Caco-2 (cell line): Measurements from ENCODE around the gene SERPING1. TPM values are rescaled to one million over a fixed set of nuclear protein-coding genes. Genes with fewer than 3 reads are reported as not detected.
A peak's percentile ranks its signal among the peaks of the same experiment; 100 is the strongest.

Experiments used
- BruUV-seq: library from RNA; stranded (reverse); fragments of 400-500 nt; replicated peaks from 2 replicates; lab custom pipeline; 2021; lab: Mats Ljungman, UMichigan
- CTCF ChIA-PET: fragments of 300-600 bp; sonication (Branson Sonifier 250); formaldehyde crosslinking; loops from one replicate; lab custom pipeline; 2022; ENCODE audit warnings: antibody characterized with exemption; lab: Charles Lee
- POLR2A ChIA-PET: fragments of 300-600 bp; sonication (Branson Sonifier 250); formaldehyde crosslinking; loops from one replicate; lab custom pipeline; 2022; ENCODE audit warnings: antibody characterized with exemption; lab: Charles Lee
- DNase-seq, 2 experiments: peaks; one replicate each; pipeline versions ENCODE4 v3.0.0 to v3.0.0-alpha.2; 2020 to 2022
- H3K27me3 ChIP-seq: replicated peaks from 2 replicates; pipeline ENCODE4 v1.6.0; 2011; ENCODE audit warnings: low read length; ENCODE audit not compliant: control insufficient read depth, insufficient read depth
- H3K36me3 ChIP-seq: 2 replicates; pipeline ENCODE4 v1.5.1; 2011; ENCODE audit warnings: low read length; ENCODE audit not compliant: control insufficient read depth, insufficient read depth
- H3K4me1 ChIP-seq: fragments of 250-450 bp; sonication (Bioruptor Pico); 2 replicates; pipeline ENCODE4 v1.5.1; 2020; ENCODE audit warnings: mild to moderate bottlenecking
- H3K4me3 ChIP-seq: 2 replicates; pipeline ENCODE4 v1.5.1; 2011; ENCODE audit warnings: low read depth, mild to moderate bottlenecking, control low read depth, low read length
- H3K9me3 ChIP-seq: fragments of 250-450 bp; sonication (Bioruptor Pico); 2 replicates; pipeline ENCODE4 v1.5.1; 2020; ENCODE audit warnings: mild to moderate bottlenecking, moderate library complexity
- H3K27ac Mint-ChIP-seq: one replicate; pipeline ENCODE4 v1.8.0; 2022; ENCODE audit warnings: mixed read lengths; ENCODE audit not compliant: unreplicated experiment
- H3K27me3 Mint-ChIP-seq: one replicate; pipeline ENCODE4 v1.8.0; 2022; ENCODE audit warnings: mixed read lengths; ENCODE audit not compliant: insufficient read depth, unreplicated experiment
- H3K36me3 Mint-ChIP-seq: one replicate; pipeline ENCODE4 v1.8.0; 2022; ENCODE audit warnings: mild to moderate bottlenecking, mixed read lengths; ENCODE audit not compliant: insufficient read depth, unreplicated experiment
- H3K4me1 Mint-ChIP-seq: one replicate; pipeline ENCODE4 v1.8.0; 2022; ENCODE audit warnings: low read depth, mixed read lengths; ENCODE audit not compliant: unreplicated experiment
- H3K4me3 Mint-ChIP-seq: one replicate; pipeline ENCODE4 v1.8.0; 2022; ENCODE audit warnings: mild to moderate bottlenecking, moderate library complexity, mixed read lengths; ENCODE audit not compliant: unreplicated experiment
- H3K9me3 Mint-ChIP-seq: one replicate; pipeline ENCODE4 v1.8.0; 2022; ENCODE audit warnings: mixed read lengths; ENCODE audit not compliant: unreplicated experiment
- CTCF ChIP-seq, 2 experiments: fragments of 200-600 bp in 1 of 2; IDR thresholded peaks; 1 replicate in 1 of 2; 2 replicates in 1 of 2; pipeline versions ENCODE4 v1.5.1 to v1.8.0; 2011 to 2022; ENCODE audit warnings: antibody characterized with exemption in 1 of 2, control low read depth in 1 of 2, inconsistent platforms in 1 of 2, low read depth in 1 of 2, low read length in 1 of 2, mild to moderate bottlenecking in 1 of 2, moderate library complexity in 1 of 2; ENCODE audit not compliant: insufficient read depth in 1 of 2, severe bottlenecking in 1 of 2, unreplicated experiment in 1 of 2
- intact Hi-C: fragments of 100-400 bp; cut with micrococcal nuclease; formaldehyde crosslinking; loops from one replicate; pipeline ENCODE4 v1.10.0; 2022; ENCODE audit not compliant: unreplicated experiment
- total RNA-seq: library from RNA; stranded (reverse); gene quantifications from 2 replicates; pipeline ENCODE4 v1.2.3, GENCODE V29; 2022

Gene SERPING1
- total RNA-seq, 1 experiment from 2014 or later: 3.8 TPM

GRCh38 chr11:57616595-57616994, 19.1 kb downstream of the SERPING1 start:
- H3K36me3 Mint-ChIP-seq: no peaks in the 10 kb centered on the region
- H3K4me1 Mint-ChIP-seq: no peaks in the 10 kb centered on the region
- intact Hi-C loops: no loop called here
- CTCF ChIA-PET: interaction anchor here (0.7 kb wide), 1 partner anchor 140 kb away, joined by 3 read pairs; no protein-coding TSS in a partner anchor
- H3K27me3 Mint-ChIP-seq: no peaks in the 10 kb centered on the region
- Histone ChIP-seq H3K4me3 (no peak overlapping the region), H3K27me3 (no peaks in the 10 kb centered on the region), H3K36me3 (no peaks in the 10 kb centered on the region), H3K9me3 (peaks cover 11% of the 10 kb centered on the region; the same call in 1 of the 2 replicates), H3K4me1 (no peaks in the 10 kb centered on the region)
- H3K27ac Mint-ChIP-seq: no peak overlapping the region
- H3K9me3 Mint-ChIP-seq: no peaks in the 10 kb centered on the region
- no peak for DNase-seq
- POLR2A ChIA-PET: no interaction called here
- H3K4me3 Mint-ChIP-seq: no peak overlapping the region
- TF ChIP-seq CTCF (IDR thresholded peaks at IDR 0.05; ENCODE audit: insufficient read depth in 1 of 2, low read depth in 1 of 2, low read length in 1 of 2, severe bottlenecking in 1 of 2, unreplicated experiment in 1 of 2): no peak
- BruUV-seq: no TSS peak

- H3K4me1 Mint-ChIP-seq: no peaks in the 10 kb centered on the region
- no peaks in the 10 kb centered on the region for H3K27me3 ChIP-seq
- H3K4me1 ChIP-seq: no peaks in the 10 kb centered on the region
- no TSS peak for BruUV-seq
- no peak overlapping the region for H3K27ac Mint-ChIP-seq
- H3K9me3 Mint-ChIP-seq: no peaks in the 10 kb centered on the region
- peaks cover 11% of the 10 kb centered on the region; the same call in 1 of the 2 replicates for H3K9me3 ChIP-seq
- H3K4me3 Mint-ChIP-seq: no peak overlapping the region
- CTCF ChIA-PET: interaction anchor here (0.6 to 0.7 kb wide), 2 partner anchors 26 to 142 kb away, joined by 3 to 4 read pairs; no protein-coding TSS in a partner anchor
- intact Hi-C loops: no loop called here
- no peaks in the 10 kb centered on the region for H3K36me3 ChIP-seq
- H3K27me3 Mint-ChIP-seq: no peaks in the 10 kb centered on the region
- no peak for DNase-seq
- H3K4me3 ChIP-seq: no peak overlapping the region
- no peak for TF ChIP-seq CTCF (IDR thresholded peaks at IDR 0.05; ENCODE audit: insufficient read depth in 1 of 2, low read depth in 1 of 2, low read length in 1 of 2, severe bottlenecking in 1 of 2, unreplicated experiment in 1 of 2)
- POLR2A ChIA-PET: interaction anchor here (0.6 kb wide), 1 partner anchor 209 kb away, joined by 3 read pairs; no protein-coding TSS in a partner anchor
- no peaks in the 10 kb centered on the region for H3K36me3 Mint-ChIP-seq
Measured at GRCh38 chr11:57618438-57618837, 21.0 kb downstream of the SERPING1 start.

- Mint-ChIP-seq H3K9me3 (no peaks in the 10 kb centered on the region), H3K4me1 (no peaks in the 10 kb centered on the region), H3K36me3 (no peaks in the 10 kb centered on the region), H3K27ac (no peak overlapping the region), H3K27me3 (no peaks in the 10 kb centered on the region), H3K4me3 (no peak overlapping the region)
- CTCF ChIA-PET: no interaction called here
- H3K36me3 ChIP-seq: no peaks in the 10 kb centered on the region
- H3K4me1 ChIP-seq: no peaks in the 10 kb centered on the region
- H3K27me3 ChIP-seq: no peaks in the 10 kb centered on the region
- intact Hi-C loops: no loop called here
- TF ChIP-seq CTCF (IDR thresholded peaks at IDR 0.05; ENCODE audit: insufficient read depth in 1 of 2, low read depth in 1 of 2, low read length in 1 of 2, severe bottlenecking in 1 of 2, unreplicated experiment in 1 of 2): peak in 1 of 2 experiments; percentile 15
- no peak for DNase-seq
- no peak overlapping the region for H3K4me3 ChIP-seq
- BruUV-seq: no TSS peak
- peaks cover 11% of the 10 kb centered on the region; the same call in 1 of the 2 replicates for H3K9me3 ChIP-seq
- POLR2A ChIA-PET: no interaction called here
Measured at GRCh38 chr11:57619331-57619730, 21.8 kb downstream of the SERPING1 start.
